GM21528 (cell line): ENCODE measurements around the gene EVC.
"Not testable (repeated sequence)": the region's sequence is repeated elsewhere in the genome, so short reads cannot be mapped to it uniquely, and the experiment has no call there.

Source experiments
- ATAC-seq: cut with Tn5 transposase; IDR thresholded peaks from one replicate; pipeline ENCODE4 v1.9.1; 2021; ENCODE audit warnings: mild to moderate bottlenecking, moderate library complexity; ENCODE audit not compliant: unreplicated experiment, low FRiP score

EVC gene

DNA sequence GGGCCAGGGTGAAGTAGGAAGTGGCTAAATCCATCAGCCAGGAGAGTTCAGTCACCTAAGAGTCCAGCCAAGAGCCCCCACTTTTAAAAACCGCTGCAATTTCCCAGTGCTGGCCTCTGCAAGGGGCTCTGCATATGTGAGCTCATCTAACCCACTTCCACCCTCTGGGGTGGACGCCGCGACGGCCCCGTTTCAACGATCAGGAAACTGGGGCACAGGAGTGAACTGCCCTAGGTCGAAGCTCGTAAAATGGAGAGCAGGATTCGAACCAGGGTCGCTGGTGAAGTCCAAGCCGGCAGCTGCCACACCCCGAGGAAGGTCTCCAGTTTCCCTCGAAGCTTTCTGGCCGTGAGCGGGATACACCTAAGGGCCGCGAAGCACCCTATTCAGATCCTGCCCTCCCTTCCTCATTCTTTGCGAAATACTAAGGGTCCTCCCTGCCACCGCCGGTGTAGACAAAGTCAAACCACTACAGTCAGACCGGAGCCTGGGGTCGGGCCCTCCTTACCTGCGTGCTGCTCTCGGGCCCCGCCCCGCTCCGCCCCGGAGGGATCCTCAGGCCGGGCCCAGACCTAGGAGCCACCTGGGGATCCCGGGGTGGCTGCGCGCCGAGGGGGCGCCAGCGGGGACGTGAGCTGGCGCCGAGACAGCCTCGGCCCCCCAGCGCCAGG lies 3.1 kb upstream of the EVC start:
- ATAC-seq, result no peak

DNA sequence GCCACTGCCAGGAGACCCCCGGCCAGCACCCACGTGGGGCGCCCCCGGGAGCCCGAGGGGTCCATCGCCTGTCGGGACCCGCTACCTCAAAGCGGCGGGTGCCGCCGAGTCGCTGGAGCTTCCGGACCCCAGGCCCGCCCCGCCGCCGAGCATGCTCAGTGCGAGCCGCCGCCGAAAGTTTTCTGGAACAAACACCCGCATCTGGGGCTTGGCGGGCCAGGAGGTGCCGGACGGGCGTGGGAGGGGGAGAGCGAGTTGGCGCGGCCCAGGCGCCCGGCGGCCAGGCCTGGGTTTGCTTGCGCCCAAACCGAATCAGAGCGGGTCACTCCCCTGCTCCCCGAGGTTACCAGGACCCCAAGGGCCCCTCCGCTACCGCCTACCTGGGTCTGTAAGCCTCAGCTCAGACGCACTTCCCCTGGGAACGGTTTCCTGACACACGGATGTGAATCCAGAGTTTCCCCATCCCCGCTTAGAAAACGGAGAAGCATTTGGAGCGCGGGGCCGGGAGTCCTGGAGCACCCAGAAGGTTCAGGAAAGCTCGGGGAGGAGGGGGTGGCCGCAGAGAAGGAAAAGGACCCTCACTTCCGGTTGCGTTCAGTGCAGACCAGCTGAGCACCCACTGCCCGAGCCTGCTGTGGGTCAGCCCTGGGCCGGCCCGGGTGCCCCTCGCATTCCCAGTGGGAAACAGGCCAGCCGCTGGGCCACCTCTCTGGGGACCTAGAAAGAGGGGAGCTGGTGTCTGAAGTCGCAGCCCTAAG lies 2.4 kb upstream of the EVC start, which contains the start of gene EVC2:
TSS of gene EVC2 (minus strand) at position 111 of the 758 bp plus-strand sequence. CDS start at position 65, 46 bp downstream.
- no peak for ATAC-seq

DNA sequence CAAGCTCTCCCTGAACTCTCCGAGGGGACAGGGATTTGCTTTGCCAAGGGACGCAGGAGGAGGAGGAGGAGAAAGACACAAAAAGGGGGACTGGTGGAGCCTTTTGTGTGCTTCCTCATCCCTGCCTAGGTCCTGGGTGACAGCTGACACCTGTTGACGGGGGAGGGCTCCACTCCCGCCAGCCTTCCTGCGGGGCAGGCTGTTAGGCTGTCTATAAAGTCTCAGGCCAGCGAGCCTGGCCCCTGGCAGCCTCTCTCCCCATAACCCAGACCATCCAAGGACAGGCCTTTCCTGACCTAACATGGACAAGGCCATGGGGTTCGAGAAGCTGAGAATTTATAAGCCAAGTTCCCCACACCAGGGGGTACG lies 1.8 kb upstream of the EVC start:
- no peak for ATAC-seq

- no peak for ATAC-seq
These were observed 688 bp upstream of the EVC start for GRCh38 chr4:5710065-5710960.

- no peak for ATAC-seq
These were observed 631 bp downstream of the EVC start for GRCh38 chr4:5711479-5712184.

- no peak for ATAC-seq
These were observed 1.5 kb downstream of the EVC start for GRCh38 chr4:5712517-5712916.

DNA sequence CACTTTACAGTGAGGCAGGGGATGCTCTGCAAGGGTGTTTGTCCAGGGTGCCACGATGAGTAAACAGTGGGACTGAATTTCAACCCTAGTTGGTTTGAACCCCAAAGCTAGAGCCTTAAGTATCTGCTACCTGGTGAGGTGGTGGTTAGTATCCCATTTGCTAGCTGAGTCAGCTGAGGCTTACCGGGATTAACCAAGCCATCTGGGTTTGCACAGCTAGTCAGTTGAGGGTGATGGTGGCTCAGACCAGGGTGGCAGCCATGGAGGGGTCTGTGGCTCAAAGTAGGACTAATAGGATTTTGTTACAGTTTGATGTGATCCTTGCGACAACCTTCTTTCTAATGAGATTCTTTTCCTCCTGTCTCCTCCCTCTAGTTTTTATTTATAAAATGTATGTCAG lies 1.9 kb downstream of the EVC start:
- ATAC-seq, result no peak

DNA sequence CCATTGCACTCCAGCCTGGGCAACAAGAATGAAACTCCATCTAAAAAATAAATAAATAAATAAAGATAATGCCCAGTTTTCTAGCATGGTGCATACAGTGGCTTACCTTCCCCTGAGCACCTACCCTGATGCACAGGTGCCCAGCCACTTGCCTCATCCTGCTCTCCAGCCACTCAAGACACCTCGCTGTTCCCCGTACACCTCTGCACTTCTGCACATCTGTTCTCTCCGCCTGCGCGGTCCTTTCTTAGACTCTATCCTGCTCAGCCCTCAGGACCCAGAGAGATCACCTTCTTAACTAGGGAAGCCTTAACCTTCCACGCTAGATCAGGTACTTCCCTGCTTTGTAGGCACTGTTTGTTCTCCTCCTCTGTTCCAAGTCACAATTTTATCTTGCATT lies 2.9 kb downstream of the EVC start:
- no peak for ATAC-seq

GRCh38 chr4:5715357-5715756 lies 4.4 kb downstream of the EVC start:
- ATAC-seq, result no peak

- no peak for ATAC-seq
These were observed 5.4 kb downstream of the EVC start for GRCh38 chr4:5716391-5716790.

- no peak for ATAC-seq
These were observed 6.6 kb downstream of the EVC start for GRCh38 chr4:5717449-5718158.

GRCh38 chr4:5718411-5718810 lies 7.4 kb downstream of the EVC start:
- ATAC-seq, result no peak

- no peak for ATAC-seq
These were observed 8.5 kb downstream of the EVC start for GRCh38 chr4:5719350-5720055.

DNA sequence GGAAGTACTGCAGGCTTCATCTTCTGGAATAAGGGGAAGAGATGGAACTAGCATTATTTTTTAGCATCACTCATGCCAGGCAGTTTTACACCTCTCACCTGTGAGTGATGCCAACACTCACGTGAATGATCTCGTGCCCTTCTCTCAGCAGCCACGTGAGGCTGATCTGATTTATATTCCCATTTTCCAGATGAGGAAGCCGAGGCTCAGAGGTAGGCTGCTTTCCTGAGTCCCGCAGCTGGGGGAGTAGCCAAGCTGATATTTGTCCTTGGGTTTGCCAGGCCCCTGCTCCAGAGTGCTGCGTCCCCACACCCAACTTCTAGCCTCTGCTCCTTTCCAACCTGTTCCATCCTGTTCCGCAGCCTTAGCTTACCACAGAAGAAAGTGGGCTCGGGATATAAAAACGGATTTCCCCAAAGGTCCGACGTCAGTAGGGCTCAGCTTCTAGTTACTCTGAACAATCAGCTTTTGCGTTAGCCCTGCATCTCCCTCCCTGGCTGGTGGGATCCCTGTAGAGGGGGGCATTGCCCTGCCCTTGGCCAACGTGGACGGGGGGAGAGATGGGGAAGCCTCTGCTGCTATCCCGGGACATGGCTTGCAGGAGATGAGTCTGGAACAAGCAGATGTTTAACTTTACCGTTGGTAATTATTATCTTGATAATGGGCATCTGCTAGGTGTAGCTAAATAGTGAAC lies 9.3 kb downstream of the EVC start:
- ATAC-seq, result no peak

GRCh38 chr4:5720980-5721379 lies 10.0 kb downstream of the EVC start:
- ATAC-seq, result no peak

DNA sequence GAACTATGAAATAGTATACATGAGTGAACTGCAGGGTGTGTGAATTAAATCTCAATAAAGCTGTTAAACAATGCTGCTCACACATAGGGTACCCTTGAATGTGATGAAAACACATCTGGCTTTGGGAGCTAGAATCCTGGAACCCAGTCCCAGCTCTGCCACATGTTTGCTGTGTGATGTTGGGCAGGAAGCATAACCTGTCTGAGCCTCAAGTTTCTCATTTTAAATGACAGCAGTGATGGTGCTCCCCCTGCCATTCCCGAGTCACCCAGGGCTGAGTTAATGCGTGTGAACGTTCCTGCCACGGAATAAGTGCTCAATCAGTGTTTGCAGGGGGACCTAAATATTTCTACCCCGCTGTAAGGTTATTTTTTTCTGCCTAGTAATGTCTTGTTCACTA lies 10.9 kb downstream of the EVC start:
- ATAC-seq, result no peak

DNA sequence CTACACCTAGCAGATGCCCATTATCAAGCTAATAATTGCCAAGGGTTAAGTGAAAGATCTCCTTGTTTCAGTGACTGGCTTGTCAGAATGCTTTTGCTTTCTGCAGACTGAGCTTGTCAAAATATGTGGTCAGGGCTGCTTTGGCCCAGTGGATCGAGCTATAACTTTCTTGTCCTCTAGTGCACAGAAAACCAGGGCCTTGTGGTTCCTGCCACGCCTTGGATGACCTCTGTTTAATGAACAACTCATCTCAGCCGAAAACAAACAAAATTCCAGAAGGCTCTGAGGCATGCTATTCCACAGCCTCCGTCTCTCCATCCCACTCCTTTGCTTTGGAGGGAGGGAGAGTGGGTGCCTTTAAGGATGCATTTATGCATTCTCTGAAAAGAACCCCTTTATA lies 11.3 kb downstream of the EVC start:
- ATAC-seq, result no peak

DNA sequence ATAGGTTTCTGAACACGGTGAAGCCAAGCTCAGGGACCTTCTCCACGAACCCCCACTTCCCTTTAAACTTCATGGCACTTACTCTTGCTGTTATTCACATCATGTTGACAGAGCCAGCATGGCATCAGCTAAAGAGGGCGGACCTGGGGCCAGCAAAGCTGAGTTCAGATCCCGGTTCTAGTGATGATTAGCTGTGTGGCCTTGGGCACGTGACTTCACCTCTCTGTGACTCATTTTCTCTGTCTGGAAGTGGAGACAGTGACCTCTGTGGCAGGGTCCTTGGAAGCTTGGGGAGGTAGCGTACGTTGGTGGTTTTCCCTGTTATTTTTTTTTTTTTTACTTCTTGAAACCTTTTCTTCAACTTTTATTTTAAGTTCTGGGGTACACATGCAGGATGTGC lies 13.4 kb downstream of the EVC start:
- no peak for ATAC-seq

DNA sequence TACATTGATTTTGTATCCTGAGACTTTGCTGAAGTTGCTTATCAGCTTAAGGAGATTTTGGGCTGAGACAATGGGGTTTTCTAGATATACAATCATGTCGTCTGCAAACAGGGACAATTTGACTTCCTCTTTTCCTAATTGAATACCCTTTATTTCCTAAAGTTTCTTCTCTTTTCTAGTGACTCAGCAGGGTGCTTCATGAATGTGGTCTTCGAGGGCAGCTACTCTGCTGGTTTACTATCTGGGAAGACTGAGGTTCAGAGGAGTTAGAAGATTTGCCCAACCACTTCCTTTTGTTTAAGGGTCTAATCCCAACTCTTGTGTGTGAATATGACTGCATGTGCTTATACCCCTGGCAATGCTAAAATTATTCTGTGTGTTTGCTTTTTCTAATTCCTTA lies 17.4 kb downstream of the EVC start:
- not testable (repeated sequence) for ATAC-seq
